H1 (cell line): Measurements from ENCODE around the gene CDH10. TPM values are rescaled to one million over a fixed set of nuclear protein-coding genes. Genes with fewer than 3 reads are reported as not detected.

ENCODE experiments used
- CTCF ChIA-PET: fragments of 300-600 bp; sonication (Branson Sonifier 250); formaldehyde crosslinking; loops from one replicate; lab custom pipeline; 2021; ENCODE audit not compliant: partially characterized antibody; lab: Charles Lee
- POLR2A ChIA-PET: fragments of 300-600 bp; sonication (Branson Sonifier 250); formaldehyde crosslinking; loops from one replicate; lab custom pipeline; 2021; ENCODE audit warnings: inconsistent platforms; ENCODE audit not compliant: partially characterized antibody; lab: Charles Lee
- DNase-seq, 2 experiments: peaks; one replicate each; pipeline versions ENCODE4 v3.0.0 to v3.0.0-alpha.2; 2010 to 2022; ENCODE audit warnings: low spot score in 2 of 2, low read depth in 1 of 2, mixed read lengths in 1 of 2
- FAIRE-seq: peaks from 2 replicates; lab custom pipeline; 2011; peaks lifted over from hg19 to GRCh38; lab: Jason Lieb, UNC
- H2AFZ ChIP-seq: 2 replicates; pipeline ENCODE4 v1.8.1; 2012; ENCODE audit warnings: low read length, inconsistent platforms
- H2AK5ac ChIP-seq: 2 replicates; pipeline ENCODE4 v1.6.1; 2013; ENCODE audit warnings: low read depth, low read length
- H2BK120ac ChIP-seq: replicated peaks from 2 replicates; pipeline ENCODE3; 2013; ENCODE audit warnings: low read depth, low read length, inconsistent platforms
- H2BK12ac ChIP-seq: 2 replicates; pipeline ENCODE4 v1.6.1; 2013; ENCODE audit warnings: low read depth, low read length
- H2BK15ac ChIP-seq: 2 replicates; pipeline ENCODE4 v1.6.1; 2013; ENCODE audit warnings: low read length
- H2BK20ac ChIP-seq: 2 replicates; pipeline ENCODE4 v1.6.1; 2013; ENCODE audit warnings: low read length
- H2BK5ac ChIP-seq: 2 replicates; pipeline ENCODE4 v1.6.1; 2013; ENCODE audit warnings: low read depth, low read length
- H3K14ac ChIP-seq: 2 replicates; pipeline ENCODE4 v1.6.1; 2013; ENCODE audit warnings: inconsistent platforms; ENCODE audit not compliant: insufficient read length
- H3K18ac ChIP-seq: 2 replicates; pipeline ENCODE4 v1.6.1; 2013; ENCODE audit warnings: low read length; ENCODE audit errors: extremely low read depth
- H3K23ac ChIP-seq: 2 replicates; pipeline ENCODE4 v1.6.1; 2013; ENCODE audit warnings: inconsistent platforms; ENCODE audit not compliant: insufficient read length
- H3K23me2 ChIP-seq: 2 replicates; pipeline ENCODE4 v1.6.1; 2013; ENCODE audit warnings: low read depth, low read length
- H3K27ac ChIP-seq: 2 replicates; pipeline ENCODE4 v1.6.1; 2011; ENCODE audit warnings: low read depth, low read length, inconsistent platforms
- H3K27me3 ChIP-seq, 4 experiments: replicated peaks in 1 of 4; 1 replicate in 1 of 4; 2 replicates in 3 of 4; pipeline versions ENCODE4 v1.6.1 to v1.8.1; 2011 to 2013; ENCODE audit warnings: low read length in 3 of 4, mild to moderate bottlenecking in 3 of 4, inconsistent platforms in 2 of 4, mixed read lengths in 2 of 4, moderate library complexity in 1 of 4; ENCODE audit not compliant: control insufficient read depth in 3 of 4, insufficient read depth in 3 of 4; ENCODE audit errors: extremely low read depth in 1 of 4
- H3K36me3 ChIP-seq, 4 experiments: 2 replicates each; pipeline versions ENCODE4 v1.6.1 to v1.8.1; 2011 to 2013; ENCODE audit warnings: mild to moderate bottlenecking in 4 of 4, low read length in 3 of 4, moderate library complexity in 2 of 4, control low read depth in 1 of 4, inconsistent platforms in 1 of 4; ENCODE audit not compliant: insufficient read depth in 4 of 4, control insufficient read depth in 2 of 4
- H3K4ac ChIP-seq: replicated peaks from 2 replicates; pipeline ENCODE3; 2013; ENCODE audit warnings: low read length, low read depth, mixed read lengths, inconsistent platforms; ENCODE audit not compliant: insufficient read length
- H3K4me1 ChIP-seq, 4 experiments: replicated peaks in 1 of 4; 1 replicate in 1 of 4; 2 replicates in 3 of 4; pipeline versions ENCODE4 v1.6.1 to v1.8.1; 2011 to 2013; ENCODE audit warnings: low read length in 3 of 4, inconsistent platforms in 2 of 4, mixed read lengths in 1 of 4; ENCODE audit not compliant: insufficient read depth in 4 of 4, control insufficient read depth in 3 of 4
- H3K4me2 ChIP-seq, 2 experiments: 2 replicates each; pipeline versions ENCODE4 v1.6.1 to v1.8.1; 2011 to 2013; ENCODE audit warnings: low read depth in 2 of 2, low read length in 2 of 2, control low read depth in 1 of 2, inconsistent platforms in 1 of 2, mild to moderate bottlenecking in 1 of 2; ENCODE audit not compliant: insufficient read depth in 1 of 2
- H3K4me3 ChIP-seq, 4 experiments: fragments of 200-600, 300-600 bp in 1 of 4; sonication (generic), shearing (Covaris generic), sonication (Bioruptor Twin) in 1 of 4; 2 replicates each; pipeline versions ENCODE4 v1.5.1 to v1.8.1; 2011 to 2016; ENCODE audit warnings: low read length in 4 of 4, low read depth in 3 of 4, control low read depth in 2 of 4, inconsistent platforms in 2 of 4, mild to moderate bottlenecking in 2 of 4, mixed read lengths in 1 of 4, moderate library complexity in 1 of 4; ENCODE audit not compliant: insufficient read depth in 2 of 4; ENCODE audit errors: extremely low read depth in 1 of 4
- H3K56ac ChIP-seq: replicated peaks from 2 replicates; pipeline ENCODE3; 2013; ENCODE audit warnings: low read depth, mild to moderate bottlenecking, mixed read lengths, low read length, inconsistent platforms; ENCODE audit not compliant: insufficient read length
- H3K79me1 ChIP-seq: 2 replicates; pipeline ENCODE4 v1.6.1; 2013; ENCODE audit warnings: low read depth, low read length, control low read depth
- H3K79me2 ChIP-seq, 2 experiments: 2 replicates each; pipeline versions ENCODE4 v1.6.1 to v1.8.1; 2012 to 2013; ENCODE audit warnings: low read length in 2 of 2, mild to moderate bottlenecking in 2 of 2, inconsistent platforms in 1 of 2; ENCODE audit not compliant: insufficient read depth in 2 of 2, control insufficient read depth in 1 of 2
- H3K9ac ChIP-seq, 4 experiments: replicated peaks in 1 of 4; 1 replicate in 1 of 4; 2 replicates in 3 of 4; pipeline versions ENCODE4 v1.6.1 to v1.8.1; 2011 to 2013; ENCODE audit warnings: low read depth in 3 of 4, low read length in 3 of 4, control low read depth in 2 of 4, mild to moderate bottlenecking in 2 of 4, moderate library complexity in 2 of 4, inconsistent platforms in 1 of 4; ENCODE audit errors: extremely low read depth in 1 of 4
- H3K9me3 ChIP-seq, 2 experiments: 2 replicates each; pipeline versions ENCODE4 v1.6.1 to v1.8.1; 2012 to 2013; ENCODE audit warnings: mild to moderate bottlenecking in 2 of 2, moderate library complexity in 2 of 2, control low read depth in 1 of 2, inconsistent platforms in 1 of 2, low read depth in 1 of 2, low read length in 1 of 2, mixed read lengths in 1 of 2; ENCODE audit not compliant: insufficient read depth in 2 of 2
- H4K20me1 ChIP-seq, 2 experiments: replicated peaks in 1 of 2; 2 replicates each; pipeline versions ENCODE3 to v1.8.1; 2011 to 2013; ENCODE audit warnings: inconsistent platforms in 2 of 2, low read length in 2 of 2, mild to moderate bottlenecking in 1 of 2; ENCODE audit not compliant: insufficient read depth in 2 of 2, control insufficient read depth in 1 of 2
- H4K5ac ChIP-seq: 2 replicates; pipeline ENCODE4 v1.6.1; 2013; ENCODE audit warnings: low read length, low read depth, mixed read lengths, inconsistent platforms; ENCODE audit not compliant: insufficient read length
- H4K8ac ChIP-seq: 2 replicates; pipeline ENCODE4 v1.8.0; 2013; ENCODE audit warnings: mild to moderate bottlenecking, moderate library complexity, low read length, inconsistent platforms; ENCODE audit not compliant: insufficient read depth; ENCODE audit errors: extremely low read depth
- H4K91ac ChIP-seq: replicated peaks from 2 replicates; pipeline ENCODE3; 2013; ENCODE audit warnings: low read length, mixed read lengths, inconsistent platforms; ENCODE audit not compliant: insufficient read length
- RNF2 ChIP-seq: fragments of 200-900, 300-1000 bp; sonication (generic); IDR thresholded peaks from 2 replicates; pipeline ENCODE4 v1.7.1; 2016; ENCODE audit warnings: borderline replicate concordance, low read depth, mild to moderate bottlenecking, antibody characterized with exemption, low read length; ENCODE audit not compliant: poor library complexity, severe bottlenecking; ENCODE audit errors: missing control alignments
- SP1 ChIP-seq: IDR thresholded peaks from 2 replicates; pipeline ENCODE4 v1.6.1; 2011; ENCODE audit warnings: low read depth, low read length
- WGBS, 2 experiments: shearing (Covaris generic) in 1 of 2; methylation state at CpG; one replicate each; pipeline versions ENCODE4 v1.1.6 to v1.1.7; 2013 to 2015; ENCODE audit warnings: low lambda C conversion rate in 2 of 2, mixed read lengths in 2 of 2, inconsistent platforms in 1 of 2, low coverage in 1 of 2, missing lambda C conversion rate in 1 of 2; ENCODE audit not compliant: insufficient replicate concordance in 2 of 2, insufficient coverage in 1 of 2, insufficient read length in 1 of 2; ENCODE audit errors: extremely low coverage in 1 of 2, missing lambda C conversion rate in 1 of 2; 5-methylcytosine and 5-hydroxymethylcytosine counted together
- polyA plus RNA-seq, 7 experiments: library from polyadenylated mRNA; depleted of rRNA in 3 of 7; stranded (reverse) in 5 of 7; unstranded in 2 of 7; fragments of >200 nt in 5 of 7; fragments of 200-250 nt in 2 of 7; gene quantifications; 1 replicate in 5 of 7; 2 replicates in 1 of 7; 4 replicates in 1 of 7; pipeline versions ENCODE4 v1.2.1 to v1.2.3, GENCODE V29; 2011 to 2013; ENCODE audit warnings: missing spikeins in 2 of 7, mixed read lengths in 2 of 7
- total RNA-seq: library from RNA; stranded (reverse); fragmentation: NEBNext Ultra II Directional; extraction: Animal tissue kit (Norgen Biotek cat#: 25700); gene quantifications from 2 replicates; pipeline ENCODE4 v1.2.1, GENCODE V29; 2021

CDH10 gene
- total and polyA plus RNA-seq, 2 of the 8 experiments (the other 6 are each of a cell fraction or from before 2014, with no cell fraction given) = 0.11 TPM; not detected in 1

GRCh38 chr5:24475101-24475500 is 169.7 kb downstream of the CDH10 start:
- H4K8ac ChIP-seq = no peak overlapping the region
- H3K56ac ChIP-seq = no peak overlapping the region
- POLR2A ChIA-PET = no interaction called here
- no peak overlapping the region for H3K4me2 ChIP-seq
- H2BK120ac ChIP-seq = no peak overlapping the region
- H4K5ac ChIP-seq = no peak overlapping the region
- H2BK15ac ChIP-seq = no peak overlapping the region
- H3K36me3 ChIP-seq = no peaks in the 10 kb centered on the region
- no peak overlapping the region for H2AK5ac ChIP-seq
- no peaks in the 10 kb centered on the region for H3K79me2 ChIP-seq
- H4K20me1 ChIP-seq = no peaks in the 10 kb centered on the region
- H3K9me3 ChIP-seq = peaks cover 0 to 10% of the 10 kb centered on the region in 2 experiments; a peak in 1 of 4 replicates
- H4K91ac ChIP-seq = no peak overlapping the region
- no peaks in the 10 kb centered on the region for H3K23me2 ChIP-seq
- H3K27me3 ChIP-seq = no peaks in the 10 kb centered on the region
- no peak overlapping the region for H3K23ac ChIP-seq
- no peak overlapping the region for H3K4ac ChIP-seq
- H2BK5ac ChIP-seq = no peak overlapping the region
- H3K4me3 ChIP-seq = no peak overlapping the region
- DNase-seq (no peak), FAIRE-seq (no peak)
- no peak overlapping the region for H2BK20ac ChIP-seq
- no peaks in the 10 kb centered on the region for H3K79me1 ChIP-seq
- TF ChIP-seq RNF2 = no peak
- no peak for TF ChIP-seq SP1
- no peak overlapping the region for H3K14ac ChIP-seq
- H3K4me1 ChIP-seq = peaks cover 0 to 3% (median 0%) of the 10 kb centered on the region in 4 experiments; a peak in 2 of 7 replicates
- H2AFZ ChIP-seq = no peak overlapping the region
- WGBS, 2 experiments = 84% methylated on average over 1 of the region's 1 CpG; no CpG with 5 or more reads in 1 of the 2 experiments
- CTCF ChIA-PET = no interaction called here
- H3K9ac ChIP-seq = no peak overlapping the region
- H3K27ac ChIP-seq = no peak overlapping the region
- H2BK12ac ChIP-seq = no peak overlapping the region
- no peak overlapping the region for H3K18ac ChIP-seq
